ENCODE data around the gene MEOX2. TPM values are rescaled to one million over a fixed set of nuclear protein-coding genes. Genes with fewer than 3 reads are reported as not detected.

MEOX2 gene
- total and polyA plus RNA-seq, 2 of the 8 experiments (the other 6 are each of a cell fraction or from before 2014, with no cell fraction given) = 0.05 to 0.19 TPM

GRCh38 chr7:15674586-15674985 lies 11.9 kb downstream of the MEOX2 start:
- POLR2A ChIA-PET (ENCODE audit: partially characterized antibody) = no interaction called here

More at GRCh38 chr7:15674586-15674985, 11.9 kb downstream of the MEOX2 start:
- no peak overlapping the region for H3K9ac ChIP-seq (replicated peaks in 1 of 4; ENCODE audit: extremely low read depth in 1 of 4, low read depth in 3 of 4, low read length in 3 of 4)
- H4K91ac ChIP-seq (replicated peaks; ENCODE audit: insufficient read length, low read length) = no peak overlapping the region
- H3K4me1 ChIP-seq (replicated peaks in 1 of 4; ENCODE audit: control insufficient read depth in 3 of 4, insufficient read depth in 4 of 4, low read length in 3 of 4) = no peaks in the 10 kb centered on the region; a peak in 1 of 7 replicates
- no peak overlapping the region for H2AK5ac ChIP-seq (ENCODE audit: low read depth, low read length)
- H3K56ac ChIP-seq (replicated peaks; ENCODE audit: insufficient read length, low read depth, low read length) = no peak overlapping the region
- H3K79me1 ChIP-seq (ENCODE audit: low read depth, low read length) = no peaks in the 10 kb centered on the region
- H2AFZ ChIP-seq (ENCODE audit: low read length) = no peak overlapping the region
- no peak overlapping the region for H3K4me2 ChIP-seq (ENCODE audit: insufficient read depth in 1 of 2, low read depth in 2 of 2, low read length in 2 of 2)
- no peak overlapping the region for H4K8ac ChIP-seq (ENCODE audit: extremely low read depth, insufficient read depth, low read length)
- no peaks in the 10 kb centered on the region for H4K20me1 ChIP-seq (replicated peaks in 1 of 2; ENCODE audit: control insufficient read depth in 1 of 2, insufficient read depth in 2 of 2, low read length in 2 of 2)
- H3K9me3 ChIP-seq (ENCODE audit: insufficient read depth in 2 of 2, low read depth in 1 of 2, low read length in 1 of 2) = no peaks in the 10 kb centered on the region
- no peak overlapping the region for H2BK120ac ChIP-seq (replicated peaks; ENCODE audit: low read depth, low read length)
- no peak overlapping the region for H2BK12ac ChIP-seq (ENCODE audit: low read depth, low read length)
- CTCF ChIA-PET (ENCODE audit: partially characterized antibody) = interaction anchor here (1.1 kb wide), 1 partner anchor 347 kb away, joined by 3 read pairs; no protein-coding TSS in a partner anchor
- no peaks in the 10 kb centered on the region for H3K27me3 ChIP-seq (replicated peaks in 1 of 4; ENCODE audit: control insufficient read depth in 3 of 4, extremely low read depth in 1 of 4, insufficient read depth in 3 of 4, low read length in 3 of 4)
- no peak overlapping the region for H3K4me3 ChIP-seq (ENCODE audit: extremely low read depth in 1 of 4, insufficient read depth in 2 of 4, low read depth in 3 of 4, low read length in 4 of 4)
- H3K14ac ChIP-seq (ENCODE audit: insufficient read length) = no peak overlapping the region
- H3K36me3 ChIP-seq (ENCODE audit: control insufficient read depth in 2 of 4, insufficient read depth in 4 of 4, low read length in 3 of 4) = no peaks in the 10 kb centered on the region
- no peaks in the 10 kb centered on the region for H3K79me2 ChIP-seq (ENCODE audit: control insufficient read depth in 1 of 2, insufficient read depth in 2 of 2, low read length in 2 of 2)
- H3K23ac ChIP-seq (ENCODE audit: insufficient read length) = no peak overlapping the region
- H3K4ac ChIP-seq (replicated peaks; ENCODE audit: insufficient read length, low read depth, low read length) = no peak overlapping the region
- no peak overlapping the region for H4K5ac ChIP-seq (ENCODE audit: insufficient read length, low read depth, low read length)
- DNase-seq (ENCODE audit: low read depth in 1 of 2, low spot score in 2 of 2) (no peak), FAIRE-seq (no peak)
- no peak overlapping the region for H3K27ac ChIP-seq (ENCODE audit: low read depth, low read length)
- no peak overlapping the region for H2BK20ac ChIP-seq (ENCODE audit: low read length)
- TF ChIP-seq CHD2 (IDR thresholded peaks at IDR 0.05; ENCODE audit: low read length) (no peak), MAFK (IDR thresholded peaks at IDR 0.05; ENCODE audit: low read depth, low read length) (no peak), BACH1 (IDR thresholded peaks at IDR 0.05; ENCODE audit: low read length) (no peak), KDM5A (IDR thresholded peaks at IDR 0.05; ENCODE audit: low read length) (no peak), CBX5 (IDR thresholded peaks at IDR 0.05; ENCODE audit: low read depth, low read length) (no peak), E2F6 (IDR thresholded peaks at IDR 0.05) (no peak), CREB1 (IDR thresholded peaks at IDR 0.05) (no peak), POU5F1 (IDR thresholded peaks at IDR 0.05; ENCODE audit: low read depth, low read length) (no peak), HDAC6 (IDR thresholded peaks at IDR 0.05; ENCODE audit: low read depth, low read length) (no peak)
- no peak overlapping the region for H3K18ac ChIP-seq (ENCODE audit: extremely low read depth, low read length)
- H2BK15ac ChIP-seq (ENCODE audit: low read length) = no peak overlapping the region
- H2BK5ac ChIP-seq (ENCODE audit: low read depth, low read length) = no peak overlapping the region
- H3K23me2 ChIP-seq (ENCODE audit: low read depth, low read length) = no peaks in the 10 kb centered on the region

Measured in H1 (cell line).